GM19463 (cell line): ENCODE measurements around the gene SPATA24.
"Not testable (repeated sequence)": the region's sequence is repeated elsewhere in the genome, so short reads cannot be mapped to it uniquely, and the experiment has no call there.

Source experiments
- ATAC-seq: cut with Tn5 transposase; IDR thresholded peaks from one replicate; pipeline ENCODE4 v1.9.1; 2021; ENCODE audit warnings: mild to moderate bottlenecking, moderate library complexity; ENCODE audit not compliant: unreplicated experiment

Gene SPATA24

GRCh38 chr5:139395844-139396640 is 7.8 kb downstream of the SPATA24 start:
- ATAC-seq, result no peak

GRCh38 chr5:139394654-139395566 is 9.0 kb downstream of the SPATA24 start, which contains the start of gene PROB1:
PROB1 (minus strand) TSS chr5:139395104; CDS start chr5:139395081, 23 bp downstream.
- ATAC-seq, result no peak

- ATAC-seq, result peak; percentile 12
These were observed 9.7 kb downstream of the SPATA24 start for GRCh38 chr5:139394123-139394653.

GRCh38 chr5:139393497-139394122 is 10.3 kb downstream of the SPATA24 start:
- no peak for ATAC-seq

- ATAC-seq, result peak; percentile 48
These were observed 11.0 kb downstream of the SPATA24 start for GRCh38 chr5:139392678-139393496.

- ATAC-seq, result peak; percentile 8
These were observed 11.6 kb downstream of the SPATA24 start for GRCh38 chr5:139392324-139392677.

GRCh38 chr5:139391570-139392323 is 12.1 kb downstream of the SPATA24 start:
- ATAC-seq, result no peak

- ATAC-seq, result no peak
These were observed 13.0 kb downstream of the SPATA24 start for GRCh38 chr5:139390639-139391569.

- ATAC-seq, result peak; percentile 30
These were observed 13.9 kb downstream of the SPATA24 start, which contains the start of gene MZB1 for GRCh38 chr5:139389701-139390638. MZB1 (minus strand) TSS chr5:139389913; CDS start chr5:139389856, 57 bp downstream.

GRCh38 chr5:139388198-139388821 is 15.6 kb downstream of the SPATA24 start:
- ATAC-seq, result no peak

GRCh38 chr5:139387611-139388197 is 16.2 kb downstream of the SPATA24 start:
- no peak for ATAC-seq

- ATAC-seq, result not testable (repeated sequence)
These were observed 16.9 kb downstream of the SPATA24 start for GRCh38 chr5:139386956-139387355.

- ATAC-seq, result no peak
These were observed 17.8 kb downstream of the SPATA24 start for GRCh38 chr5:139386050-139386438.

GRCh38 chr5:139385061-139386049 is 18.5 kb downstream of the SPATA24 start:
- ATAC-seq, result no peak

- no peak for ATAC-seq
These were observed 19.3 kb downstream of the SPATA24 start for GRCh38 chr5:139384591-139385051.
